Measurements from ENCODE around the gene KCP. TPM values are rescaled to one million over a fixed set of nuclear protein-coding genes. Genes with fewer than 3 reads are reported as not detected.

KCP gene
- total RNA-seq, 1 donor from 2014 or later, result 14.5 TPM

GRCh38 chr7:128841171-128841690, 69.3 kb downstream of the KCP start:
- DNase-seq (ENCODE audit: low spot score), result no peak

DNA sequence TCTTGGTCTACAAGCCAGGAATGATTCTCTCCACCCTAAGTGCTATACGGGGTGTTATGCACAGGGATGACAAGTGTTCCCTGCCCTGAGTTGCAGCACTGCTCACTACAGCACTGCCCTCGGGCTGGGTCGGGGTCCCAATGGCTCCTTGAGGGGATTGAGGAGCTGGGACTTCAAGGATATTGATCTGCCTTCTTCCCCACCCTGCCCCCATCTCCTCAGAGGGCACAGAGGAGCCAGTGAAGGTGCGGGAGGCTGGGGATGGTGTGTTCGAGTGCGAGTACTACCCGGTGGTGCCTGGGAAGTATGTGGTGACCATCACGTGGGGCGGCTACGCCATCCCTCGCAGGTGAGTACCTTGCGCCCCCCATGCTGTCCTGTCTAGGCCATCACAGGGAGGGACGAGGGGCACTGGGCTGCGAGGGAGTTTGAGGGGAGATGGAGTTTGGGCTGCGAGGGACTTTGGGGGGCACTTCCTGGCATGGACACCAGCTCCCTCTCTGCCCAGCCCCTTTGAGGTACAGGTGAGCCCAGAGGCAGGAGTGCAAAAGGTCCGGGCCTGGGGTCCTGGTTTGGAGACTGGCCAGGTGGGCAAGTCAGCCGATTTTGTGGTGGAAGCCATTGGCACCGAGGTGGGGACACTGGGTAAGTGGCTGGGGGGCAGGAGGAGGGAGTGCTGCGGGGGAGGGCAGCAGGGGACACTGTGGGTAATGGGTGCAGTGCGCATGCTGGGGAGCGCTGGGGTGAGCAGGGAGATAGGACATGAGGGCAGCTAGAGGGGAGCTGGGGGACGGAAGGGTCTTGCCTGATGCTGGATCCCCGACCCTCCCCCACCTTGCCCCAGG, 70.0 kb downstream of the KCP start:
- DNase-seq (ENCODE audit: low spot score), result no peak

- no peak for DNase-seq (ENCODE audit: low spot score)
Measured at GRCh38 chr7:128839751-128840177, 70.7 kb downstream of the KCP start.

DNA sequence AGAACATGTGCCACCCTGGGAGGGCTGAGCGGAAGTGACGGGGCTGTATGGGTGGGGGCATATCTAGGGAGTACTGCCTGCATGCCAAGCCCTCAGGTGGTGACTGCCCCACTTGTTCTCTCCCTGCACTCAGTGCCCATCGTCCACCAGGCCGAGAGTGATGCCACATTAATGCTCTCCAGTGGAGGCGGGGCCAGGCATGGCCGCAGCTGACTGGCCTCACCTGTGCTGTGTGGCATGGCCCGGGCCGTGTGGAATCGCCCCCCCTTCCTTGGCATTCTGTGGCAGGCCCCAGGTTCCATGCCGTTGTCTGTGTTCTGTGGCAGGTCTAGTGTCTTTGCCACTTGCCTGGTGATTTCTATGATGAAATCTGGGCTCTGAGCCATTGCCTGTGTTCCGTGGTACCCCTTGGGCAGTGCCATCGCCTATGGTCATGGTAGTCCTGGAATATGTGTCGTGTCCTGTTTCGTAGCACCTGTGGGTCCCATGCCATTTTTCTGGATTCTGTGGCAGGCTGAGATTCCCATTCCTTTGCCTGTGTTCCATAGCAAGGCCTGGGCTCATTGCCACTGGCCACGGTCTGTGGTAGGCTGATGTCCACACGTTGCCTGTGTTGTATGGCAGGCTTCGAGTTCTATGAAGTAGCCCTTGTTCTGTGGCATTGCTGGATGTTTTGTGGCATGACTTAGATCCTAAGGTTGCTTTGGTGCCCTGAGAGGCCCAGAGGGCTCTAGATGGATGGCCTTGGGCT, 71.4 kb downstream of the KCP start:
- DNase-seq (ENCODE audit: low spot score), result no peak

DNA sequence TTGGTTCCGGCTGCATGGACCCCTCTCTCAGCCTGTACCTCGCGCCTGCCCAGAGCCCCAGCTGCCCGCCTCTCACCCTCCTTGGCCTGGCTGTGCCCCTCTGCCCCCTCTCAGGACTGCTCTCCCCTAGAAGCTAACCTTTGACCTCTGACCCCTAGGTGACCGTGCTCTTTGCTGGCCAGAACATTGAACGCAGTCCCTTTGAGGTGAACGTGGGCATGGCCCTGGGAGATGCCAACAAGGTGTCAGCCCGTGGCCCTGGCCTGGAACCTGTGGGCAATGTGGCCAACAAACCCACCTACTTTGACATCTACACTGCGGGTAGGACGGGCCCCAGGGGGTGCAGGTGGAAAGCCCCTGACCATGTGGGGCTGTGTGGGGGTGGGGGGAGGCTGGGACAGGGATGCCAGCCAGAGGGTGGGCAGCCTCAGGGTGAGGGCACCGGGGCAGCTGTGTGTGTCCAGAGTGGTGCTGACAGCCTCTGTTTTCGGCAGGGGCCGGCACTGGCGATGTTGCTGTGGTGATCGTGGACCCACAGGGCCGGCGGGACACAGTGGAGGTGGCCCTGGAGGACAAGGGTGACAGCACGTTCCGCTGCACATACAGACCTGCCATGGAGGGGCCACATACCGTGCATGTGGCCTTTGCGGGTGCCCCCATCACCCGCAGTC, 72.3 kb downstream of the KCP start:
- no peak for DNase-seq (ENCODE audit: low spot score)

DNA sequence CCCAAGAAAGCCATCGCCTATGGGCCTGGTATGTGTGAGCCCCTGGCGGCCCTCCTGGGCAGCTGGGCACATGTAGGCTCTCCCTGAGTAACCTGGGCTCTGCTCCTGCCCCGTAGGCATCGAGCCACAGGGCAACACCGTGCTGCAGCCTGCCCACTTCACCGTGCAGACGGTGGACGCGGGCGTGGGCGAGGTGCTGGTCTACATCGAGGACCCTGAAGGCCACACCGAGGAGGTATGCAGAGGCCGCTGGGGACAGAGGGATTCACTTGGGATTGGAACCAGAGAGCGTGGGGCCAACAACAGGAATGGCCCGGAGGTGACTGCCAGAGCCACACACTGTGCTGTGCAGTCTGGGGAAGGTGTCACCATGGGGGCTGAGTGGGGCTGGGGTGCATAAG, 73.0 kb downstream of the KCP start:
- no peak for DNase-seq (ENCODE audit: low spot score)

- DNase-seq (ENCODE audit: low spot score), result no peak
Measured at GRCh38 chr7:128836729-128837348, 73.7 kb downstream of the KCP start.

DNA sequence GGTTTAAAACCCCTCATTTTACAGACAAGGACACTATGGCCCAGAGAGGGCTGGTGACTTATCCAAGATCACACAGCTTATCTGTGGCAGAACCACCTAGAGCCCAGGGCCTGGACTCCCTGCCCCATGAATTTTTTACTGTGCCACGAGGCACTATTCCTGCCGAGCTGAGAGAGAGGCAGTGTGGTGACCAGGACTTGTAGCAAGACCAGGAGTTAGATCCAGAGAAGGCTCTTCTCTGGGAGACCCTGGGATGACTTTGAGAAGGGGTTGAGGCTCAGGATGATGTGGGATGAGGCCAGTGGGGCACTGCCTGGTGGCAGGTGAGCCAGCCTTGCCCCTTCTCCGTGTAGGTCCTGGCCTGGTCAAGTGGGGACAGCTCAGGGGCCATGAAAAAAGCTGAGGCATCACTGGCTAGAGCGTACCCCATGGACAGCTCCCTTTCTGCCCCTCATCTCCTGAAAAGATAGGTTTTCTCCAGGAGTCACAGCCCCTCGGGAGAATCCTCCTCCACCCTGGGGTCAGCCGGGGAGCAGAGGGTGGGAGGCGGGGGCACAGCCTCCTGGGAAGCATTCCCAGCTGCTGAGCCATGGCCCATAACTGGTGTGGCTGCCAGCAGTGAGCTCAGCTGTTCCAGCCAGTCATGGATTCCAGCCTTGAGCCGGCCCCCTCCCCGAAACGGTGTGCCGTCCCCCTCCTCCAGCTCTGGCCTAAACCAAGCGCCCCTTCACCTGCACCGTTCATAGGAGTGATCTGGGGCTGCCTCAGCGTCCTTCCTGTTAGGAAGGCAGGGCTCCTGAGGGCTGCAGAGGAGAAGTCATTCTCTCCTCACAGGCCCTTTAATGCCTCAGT, 74.5 kb downstream of the KCP start:
- DNase-seq (ENCODE audit: low spot score), result no peak

DNA sequence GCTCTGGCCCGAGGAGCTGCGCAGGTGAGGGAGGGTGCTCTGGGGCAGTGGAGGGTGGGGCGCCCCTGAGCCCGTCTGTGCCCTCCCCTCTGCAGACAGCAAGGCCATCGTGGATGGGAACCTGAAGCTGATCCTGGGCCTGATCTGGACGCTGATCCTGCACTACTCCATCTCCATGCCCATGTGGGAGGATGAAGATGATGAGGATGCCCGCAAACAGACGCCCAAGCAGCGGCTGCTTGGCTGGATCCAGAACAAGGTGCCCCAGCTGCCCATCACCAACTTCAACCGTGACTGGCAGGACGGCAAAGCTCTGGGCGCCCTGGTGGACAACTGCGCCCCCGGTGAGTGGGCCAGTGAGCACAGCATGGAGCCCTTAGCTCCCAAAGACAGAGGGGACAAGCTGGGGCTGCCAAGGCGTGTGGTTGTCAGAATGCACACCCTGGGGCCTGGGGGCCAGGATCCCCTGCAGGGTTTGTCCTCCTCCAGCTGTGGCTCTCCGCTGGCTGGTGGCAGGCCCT, 75.2 kb downstream of the KCP start:
- no peak for DNase-seq (ENCODE audit: low spot score)

DNA sequence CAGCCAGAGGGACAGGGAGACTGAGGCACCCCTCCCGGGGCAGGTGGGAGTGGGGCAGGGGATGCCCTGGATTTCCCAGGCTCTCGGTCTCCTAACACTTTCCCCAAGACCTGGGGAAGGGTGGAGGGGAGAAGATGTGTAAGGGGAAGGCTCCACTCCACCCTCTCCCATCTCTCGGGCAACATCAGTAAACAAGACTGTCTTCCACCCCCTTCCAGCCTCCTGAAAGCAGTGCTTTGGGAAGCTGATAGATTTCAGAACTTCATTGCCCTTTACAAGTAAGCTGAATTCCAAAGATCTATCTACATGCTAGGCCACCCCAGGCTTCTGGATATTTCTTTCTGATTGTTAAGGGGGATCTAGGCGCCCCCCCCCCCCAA, 76.6 kb downstream of the KCP start:
- no peak for DNase-seq (ENCODE audit: low spot score)

DNA sequence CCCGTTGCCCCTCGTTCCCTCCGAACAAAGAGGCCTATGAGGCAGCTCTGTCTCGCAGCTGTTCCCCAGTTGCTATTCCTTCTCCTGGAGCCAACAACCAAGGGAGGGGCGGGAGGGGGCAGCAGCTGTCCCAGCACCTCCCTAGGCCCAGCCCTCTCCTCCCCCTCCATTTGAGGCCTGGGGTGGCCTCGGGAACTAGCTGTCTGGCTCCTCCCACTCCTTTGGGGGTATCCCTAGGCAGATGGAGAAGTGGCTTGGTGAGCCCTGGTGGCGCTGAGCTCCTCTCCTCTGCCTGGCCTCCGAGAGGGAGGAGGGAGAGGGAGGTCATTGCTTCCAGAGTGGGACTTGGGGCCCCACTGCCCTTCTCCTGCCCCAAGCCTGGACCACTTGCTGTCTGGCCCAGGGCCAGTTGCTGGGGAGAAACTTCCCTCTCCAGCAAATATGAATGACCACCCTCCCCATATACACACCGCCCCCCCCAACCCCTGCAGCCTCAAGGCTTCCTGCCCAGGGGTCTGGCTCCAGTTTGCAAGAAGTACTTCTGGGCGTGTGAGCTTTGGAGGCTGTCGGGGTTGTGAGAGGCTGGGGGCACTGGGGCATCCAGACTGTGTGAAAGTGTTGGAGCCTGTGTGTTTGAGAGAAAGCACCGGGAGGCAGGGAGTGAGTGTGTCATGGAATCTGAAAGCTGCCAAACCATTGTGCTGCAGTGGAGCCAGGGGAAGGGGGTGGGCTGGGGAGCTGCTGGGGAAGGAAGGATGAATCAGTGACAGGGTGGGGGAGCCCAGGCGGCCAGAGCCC, 77.2 kb downstream of the KCP start:
- peak; percentile 68 for DNase-seq (ENCODE audit: low spot score)

DNA sequence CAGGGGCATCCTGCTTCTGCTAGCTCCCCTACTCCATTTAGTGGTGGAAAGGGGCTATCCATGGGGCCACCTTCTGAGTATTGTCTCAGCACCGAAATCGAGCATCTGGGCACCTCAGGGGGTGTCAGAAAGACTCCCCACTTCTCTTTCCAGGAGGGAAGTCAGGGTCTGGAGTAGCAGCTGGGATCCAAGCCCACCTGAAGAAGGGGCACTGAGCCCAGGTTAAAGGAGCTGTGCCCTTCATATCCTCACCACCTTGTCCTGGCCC, 77.7 kb downstream of the KCP start:
- DNase-seq (ENCODE audit: low spot score), result no peak

- no peak for DNase-seq (ENCODE audit: low spot score)
Measured at GRCh38 chr7:128831994-128832879, 78.3 kb downstream of the KCP start.

DNA sequence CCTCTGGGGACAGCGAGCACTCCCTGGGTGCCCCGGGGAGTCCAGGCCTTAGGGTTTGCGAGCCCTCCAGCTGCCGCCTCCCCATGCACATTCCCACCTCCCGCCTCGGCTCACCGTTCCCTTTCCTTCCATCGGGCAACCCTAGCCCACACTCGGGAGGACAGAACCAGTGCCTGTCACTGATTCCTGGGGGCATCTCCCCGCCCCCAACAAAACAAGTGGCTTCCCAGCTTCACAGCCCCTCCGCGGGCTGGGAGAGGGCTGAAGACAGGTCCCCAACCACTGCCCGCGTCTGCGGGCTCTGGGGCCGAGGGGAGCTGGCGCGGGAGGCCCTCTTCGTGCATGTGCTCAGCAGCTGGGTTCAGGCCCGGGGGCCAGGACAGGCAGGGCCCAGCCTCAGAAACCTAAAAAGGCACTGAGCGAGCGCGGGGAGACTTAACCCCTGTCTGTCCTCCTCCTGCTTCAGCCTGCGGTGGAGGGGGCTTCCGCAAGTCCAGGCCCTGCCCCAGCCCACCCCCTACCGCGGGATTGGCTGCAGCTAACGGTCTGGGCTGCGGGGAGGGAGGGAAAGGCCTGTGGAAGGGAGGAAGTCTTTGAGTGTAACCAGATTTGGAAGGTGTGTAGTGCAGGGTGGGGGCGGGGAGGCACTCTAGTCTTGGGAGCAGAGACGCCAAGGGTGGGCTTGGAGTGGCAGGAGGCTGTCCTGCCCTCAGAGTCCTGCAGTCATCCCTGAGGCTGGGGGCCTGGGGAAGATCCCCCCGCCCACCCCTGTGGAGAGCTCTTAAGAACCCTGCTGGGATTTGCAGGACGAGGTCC, 79.1 kb downstream of the KCP start:
- DNase-seq (ENCODE audit: low spot score), result peak; percentile 74

GRCh38 chr7:128830231-128831177, 80.0 kb downstream of the KCP start, which contains the start of gene FLNC:
FLNC (plus strand) TSS chr7:128830406; CDS start chr7:128830638, 232 bp downstream.
- DNase-seq (ENCODE audit: low spot score), result no peak

GRCh38 chr7:128829391-128830166, 80.9 kb downstream of the KCP start:
- DNase-seq (ENCODE audit: low spot score), result no peak

All from ureter (tissue), 1 donor.